ENCODE measurements around the gene AGAP9.
"Not testable (repeated sequence)": the region's sequence is repeated elsewhere in the genome, so short reads cannot be mapped to it uniquely, and the experiment has no call there.

AGAP9 gene

GRCh38 chr10:47553214-47553859 is 29.9 kb upstream of the AGAP9 start:
- ATAC-seq (ENCODE audit: low read depth), result peak; percentile 86
- H3K36me3 Mint-ChIP-seq, H3K9me3 Mint-ChIP-seq, H3K27me3 Mint-ChIP-seq, H3K4me1 Mint-ChIP-seq: not testable (repeated sequence)
- DNase-seq (ENCODE audit: low spot score in 2 of 2), result peak; percentile 68 to 69
- Mint-ChIP-seq H3K4me3 (peak overlapping the region; percentile 95), H3K27ac (peak overlapping the region; percentile 93)

- DNase-seq (ENCODE audit: low spot score in 2 of 2), result peak; percentile 7 to 14
- not testable (repeated sequence) for H3K27me3 Mint-ChIP-seq, H3K4me1 Mint-ChIP-seq, H3K36me3 Mint-ChIP-seq, H3K9me3 Mint-ChIP-seq
- peak overlapping the region; percentile 95 for H3K4me3 Mint-ChIP-seq
- ATAC-seq (ENCODE audit: low read depth), result peak; percentile 57
- peak overlapping the region; percentile 93 for H3K27ac Mint-ChIP-seq
Measured at GRCh38 chr10:47552719-47553118, 29.3 kb upstream of the AGAP9 start.

GRCh38 chr10:47547286-47547685 is 23.8 kb upstream of the AGAP9 start:
- not testable (repeated sequence) for H3K36me3 Mint-ChIP-seq; H3K9me3 Mint-ChIP-seq; H3K27me3 Mint-ChIP-seq; H3K4me3 Mint-ChIP-seq; DNase-seq (ENCODE audit: low spot score in 2 of 2); ATAC-seq (ENCODE audit: low read depth); H3K27ac Mint-ChIP-seq; H3K4me1 Mint-ChIP-seq

GRCh38 chr10:47536430-47536829 is 13.0 kb upstream of the AGAP9 start:
- not testable (repeated sequence) for H3K4me1 Mint-ChIP-seq; H3K4me3 Mint-ChIP-seq; ATAC-seq (ENCODE audit: low read depth); H3K9me3 Mint-ChIP-seq; H3K36me3 Mint-ChIP-seq; DNase-seq (ENCODE audit: low spot score in 2 of 2); H3K27me3 Mint-ChIP-seq; H3K27ac Mint-ChIP-seq

- H3K36me3 Mint-ChIP-seq; H3K9me3 Mint-ChIP-seq; H3K27me3 Mint-ChIP-seq; H3K27ac Mint-ChIP-seq; H3K4me3 Mint-ChIP-seq; DNase-seq (ENCODE audit: low spot score in 2 of 2); H3K4me1 Mint-ChIP-seq; ATAC-seq (ENCODE audit: low read depth): not testable (repeated sequence)
Measured at GRCh38 chr10:47502313-47502712, 21.1 kb downstream of the AGAP9 start.

GRCh38 chr10:47494226-47494625 is 29.2 kb downstream of the AGAP9 start:
- ATAC-seq (ENCODE audit: low read depth); DNase-seq (ENCODE audit: low spot score in 2 of 2); H3K36me3 Mint-ChIP-seq; H3K9me3 Mint-ChIP-seq; H3K27ac Mint-ChIP-seq; H3K4me1 Mint-ChIP-seq; H3K4me3 Mint-ChIP-seq; H3K27me3 Mint-ChIP-seq: not testable (repeated sequence)

GRCh38 chr10:47491600-47491999 is 31.8 kb downstream of the AGAP9 start, which contains the start of gene FAM25G:
FAM25G (minus strand) TSS chr10:47491700; CDS start chr10:47491674, 26 bp downstream.
- H3K36me3 Mint-ChIP-seq; H3K27me3 Mint-ChIP-seq; H3K4me1 Mint-ChIP-seq; H3K4me3 Mint-ChIP-seq; H3K27ac Mint-ChIP-seq; DNase-seq (ENCODE audit: low spot score in 2 of 2); H3K9me3 Mint-ChIP-seq; ATAC-seq (ENCODE audit: low read depth): not testable (repeated sequence)

GRCh38 chr10:47489630-47490029 is 33.8 kb downstream of the AGAP9 start:
- not testable (repeated sequence) for ATAC-seq (ENCODE audit: low read depth); H3K4me3 Mint-ChIP-seq; H3K27me3 Mint-ChIP-seq; H3K4me1 Mint-ChIP-seq; H3K27ac Mint-ChIP-seq; H3K9me3 Mint-ChIP-seq; H3K36me3 Mint-ChIP-seq; DNase-seq (ENCODE audit: low spot score in 2 of 2)

GRCh38 chr10:47485943-47486342 is 37.5 kb downstream of the AGAP9 start:
- not testable (repeated sequence) for H3K27ac Mint-ChIP-seq; H3K4me3 Mint-ChIP-seq; ATAC-seq (ENCODE audit: low read depth); H3K9me3 Mint-ChIP-seq; H3K36me3 Mint-ChIP-seq; DNase-seq (ENCODE audit: low spot score in 2 of 2); H3K4me1 Mint-ChIP-seq; H3K27me3 Mint-ChIP-seq

GRCh38 chr10:47484786-47485185 is 38.7 kb downstream of the AGAP9 start:
- not testable (repeated sequence) for H3K36me3 Mint-ChIP-seq; H3K27me3 Mint-ChIP-seq; H3K4me3 Mint-ChIP-seq; H3K4me1 Mint-ChIP-seq; H3K9me3 Mint-ChIP-seq; DNase-seq (ENCODE audit: low spot score in 2 of 2); H3K27ac Mint-ChIP-seq; ATAC-seq (ENCODE audit: low read depth)

- H3K4me1 Mint-ChIP-seq; H3K9me3 Mint-ChIP-seq; H3K4me3 Mint-ChIP-seq; H3K27me3 Mint-ChIP-seq; H3K36me3 Mint-ChIP-seq; DNase-seq (ENCODE audit: low spot score in 2 of 2); H3K27ac Mint-ChIP-seq; ATAC-seq (ENCODE audit: low read depth): not testable (repeated sequence)
Measured at GRCh38 chr10:47483923-47484322, 39.5 kb downstream of the AGAP9 start, which contains the start of gene ANXA8. ANXA8 (minus strand) TSS chr10:47484115; CDS start chr10:47483933, 182 bp downstream.

- H3K36me3 Mint-ChIP-seq; DNase-seq (ENCODE audit: low spot score in 2 of 2); H3K27me3 Mint-ChIP-seq; H3K4me1 Mint-ChIP-seq; H3K27ac Mint-ChIP-seq; ATAC-seq (ENCODE audit: low read depth); H3K9me3 Mint-ChIP-seq; H3K4me3 Mint-ChIP-seq: not testable (repeated sequence)
Measured at GRCh38 chr10:47482367-47482766, 41.1 kb downstream of the AGAP9 start.

- not testable (repeated sequence) for H3K27ac Mint-ChIP-seq; H3K36me3 Mint-ChIP-seq; H3K4me3 Mint-ChIP-seq; H3K9me3 Mint-ChIP-seq; H3K4me1 Mint-ChIP-seq; DNase-seq (ENCODE audit: low spot score in 2 of 2); H3K27me3 Mint-ChIP-seq; ATAC-seq (ENCODE audit: low read depth)
Measured at GRCh38 chr10:47481768-47482181, 41.7 kb downstream of the AGAP9 start.

- H3K4me3 Mint-ChIP-seq; H3K9me3 Mint-ChIP-seq; H3K4me1 Mint-ChIP-seq; DNase-seq (ENCODE audit: low spot score in 2 of 2); H3K36me3 Mint-ChIP-seq; H3K27me3 Mint-ChIP-seq; ATAC-seq (ENCODE audit: low read depth); H3K27ac Mint-ChIP-seq: not testable (repeated sequence)
Measured at GRCh38 chr10:47481182-47481766, 42.2 kb downstream of the AGAP9 start.

GRCh38 chr10:47480133-47480532 is 43.3 kb downstream of the AGAP9 start:
- DNase-seq (ENCODE audit: low spot score in 2 of 2); H3K36me3 Mint-ChIP-seq; H3K4me3 Mint-ChIP-seq; H3K9me3 Mint-ChIP-seq; H3K27me3 Mint-ChIP-seq; H3K27ac Mint-ChIP-seq; H3K4me1 Mint-ChIP-seq; ATAC-seq (ENCODE audit: low read depth): not testable (repeated sequence)

All from memory B cell (primary cell).